GM12878 (cell line): Measurements from ENCODE around the gene CPD. TPM values are rescaled to one million over a fixed set of nuclear protein-coding genes. Genes with fewer than 3 reads are reported as not detected.

Experiments used
- ATAC-seq: fragments of 200-7000 bp; cut with Tn5 transposase; 3 replicates; pipeline ENCODE4 v1.9.1; 2020; ENCODE audit warnings: mild to moderate bottlenecking, moderate library complexity
- BruUV-seq: library from RNA; stranded (reverse); fragments of 400-500 nt; replicated peaks from 2 replicates; lab custom pipeline; 2021; lab: Mats Ljungman, UMichigan
- CTCF ChIA-PET: fragments of 300-600 bp; sonication (Branson Sonifier 250); formaldehyde crosslinking; extraction: SDS; loops from one replicate; lab custom pipeline; 2021; ENCODE audit warnings: inconsistent platforms; lab: Yijun Ruan, JAX
- POLR2A ChIA-PET: fragments of 350-600 bp; formaldehyde crosslinking; extraction: SDS; loops from one replicate; lab custom pipeline; 2021; ENCODE audit warnings: inconsistent platforms; lab: Charles Lee
- RAD21 ChIA-PET: fragments of 300-600 bp; sonication (Branson Sonifier 250); formaldehyde crosslinking; loops from one replicate; lab custom pipeline; 2023; ENCODE audit warnings: antibody characterized with exemption; ENCODE audit not compliant: unreplicated experiment; lab: Charles Lee
- SMC1A ChIA-PET: fragments of 300-600 bp; sonication (Branson Sonifier 250); formaldehyde crosslinking; loops from one replicate; lab custom pipeline; 2023; ENCODE audit not compliant: unreplicated experiment, uncharacterized antibody; lab: Charles Lee
- DNase-seq: peaks from one replicate; pipeline ENCODE4 v3.0.0-alpha.2; 2011; ENCODE audit warnings: low read depth, low spot score
- FAIRE-seq: peaks from 3 replicates; lab custom pipeline; 2011; peaks lifted over from hg19 to GRCh38; lab: Jason Lieb, UNC
- H2AFZ ChIP-seq: 2 replicates; pipeline ENCODE4 v1.6.0; 2011; ENCODE audit warnings: low read depth, low read length, control low read depth; ENCODE audit not compliant: control insufficient read depth
- H3K27ac ChIP-seq: 2 replicates; pipeline ENCODE4 v1.5.1; 2011; ENCODE audit warnings: control low read depth; ENCODE audit not compliant: control insufficient read depth, insufficient read depth
- H3K27me3 ChIP-seq, 2 experiments: replicated peaks in 1 of 2; 2 replicates each; pipeline versions ENCODE4 v1.6.0 to v1.6.1; 2011; ENCODE audit warnings: low read length in 1 of 2; ENCODE audit not compliant: control insufficient read depth in 2 of 2, insufficient read depth in 2 of 2
- H3K36me3 ChIP-seq, 2 experiments: 2 replicates each; pipeline ENCODE4 v1.5.1; 2011; ENCODE audit warnings: low read length in 1 of 2; ENCODE audit not compliant: control insufficient read depth in 2 of 2, insufficient read depth in 2 of 2
- H3K4me1 ChIP-seq: 2 replicates; pipeline ENCODE4 v1.6.1; 2011; ENCODE audit warnings: mild to moderate bottlenecking, low read length, moderate library complexity, mixed read lengths; ENCODE audit not compliant: control insufficient read depth, insufficient read depth
- H3K4me2 ChIP-seq: 2 replicates; pipeline ENCODE4 v1.6.0; 2011; ENCODE audit warnings: control low read depth; ENCODE audit not compliant: control insufficient read depth, insufficient read depth
- H3K4me3 ChIP-seq: fragments of 200-600 bp; sonication (generic); 2 replicates; pipeline ENCODE4 v1.5.1; 2016
- H3K79me2 ChIP-seq: 2 replicates; pipeline ENCODE4 v1.6.0; 2011; ENCODE audit warnings: low read length; ENCODE audit not compliant: control insufficient read depth, insufficient read depth
- H3K9ac ChIP-seq: 2 replicates; pipeline ENCODE4 v1.8.0; 2011; ENCODE audit warnings: low read length, control low read depth, mixed read lengths; ENCODE audit not compliant: control insufficient read depth, insufficient read depth
- H3K9me3 ChIP-seq: replicated peaks from 3 replicates; pipeline ENCODE4 v1.5.1; 2011; ENCODE audit warnings: mild to moderate bottlenecking, low read length; ENCODE audit not compliant: control insufficient read depth, insufficient read depth
- H4K20me1 ChIP-seq: 2 replicates; pipeline ENCODE4 v1.6.0; 2011; ENCODE audit not compliant: control insufficient read depth, insufficient read depth
- BHLHE40 ChIP-seq, 2 experiments: fragments of 450-650 bp in 1 of 2; IDR thresholded peaks; 2 replicates each; pipeline ENCODE4 v1.6.1; 2011 to 2017; ENCODE audit warnings: low read depth in 2 of 2, borderline replicate concordance in 1 of 2, improper control_type of control experiment in 1 of 2, low read length in 1 of 2, mild to moderate bottlenecking in 1 of 2
- BRCA1 ChIP-seq: IDR thresholded peaks from 2 replicates; pipeline ENCODE4 v1.6.1; 2011; ENCODE audit warnings: low read depth, low read length, improper control_type of control experiment
- DPF2 ChIP-seq: fragments of 450-650 bp; IDR thresholded peaks from 2 replicates; pipeline ENCODE4 v1.6.1; 2017; ENCODE audit warnings: mild to moderate bottlenecking
- HDGF ChIP-seq: fragments of 450-650 bp; IDR thresholded peaks from 2 replicates; pipeline ENCODE4 v1.6.1; 2016; ENCODE audit warnings: antibody characterized with exemption
- IRF4 ChIP-seq: IDR thresholded peaks from 2 replicates; pipeline ENCODE4 v1.6.1; 2011; ENCODE audit warnings: low read depth, low read length
- MAX ChIP-seq: IDR thresholded peaks from 2 replicates; pipeline ENCODE4 v1.6.1; 2012; ENCODE audit warnings: low read depth, low read length, improper control_type of control experiment
- MEF2A ChIP-seq: IDR thresholded peaks from 2 replicates; pipeline ENCODE4 v1.6.1; 2011; ENCODE audit warnings: low read depth, mild to moderate bottlenecking, low read length, moderate library complexity; ENCODE audit not compliant: insufficient read depth
- MLLT1 ChIP-seq: fragments of 450-650 bp; IDR thresholded peaks from 2 replicates; pipeline ENCODE4 v1.6.1; 2016; ENCODE audit warnings: mild to moderate bottlenecking
- RB1 ChIP-seq: fragments of 450-650 bp; formaldehyde crosslinking; IDR thresholded peaks from 2 replicates; pipeline ENCODE4 v1.6.1; 2017; ENCODE audit warnings: mild to moderate bottlenecking, borderline replicate concordance
- SREBF2 ChIP-seq: IDR thresholded peaks from 2 replicates; pipeline ENCODE4 v1.6.1; 2012; ENCODE audit warnings: mild to moderate bottlenecking, low read length
- TCF3 ChIP-seq: IDR thresholded peaks from 2 replicates; pipeline ENCODE4 v1.6.1; 2012; ENCODE audit warnings: low read depth, mild to moderate bottlenecking, low read length, borderline replicate concordance; ENCODE audit not compliant: insufficient read depth
- ZBED1 ChIP-seq: IDR thresholded peaks from 2 replicates; pipeline ENCODE4 v1.6.1; 2016; ENCODE audit warnings: borderline replicate concordance
- WGBS: methylation state at CpG from one replicate; pipeline ENCODE4 v1.1.6; 2016; ENCODE audit warnings: low lambda C conversion rate; ENCODE audit not compliant: insufficient replicate concordance, insufficient coverage; ENCODE audit errors: missing lambda C conversion rate; 5-methylcytosine and 5-hydroxymethylcytosine counted together
- in situ Hi-C: fragments of 300-500 bp; cut with MboI; formaldehyde crosslinking; loops from 9 replicates; pipeline ENCODE4 v1.14.3; 2018; ENCODE audit warnings: mixed read lengths
- intact Hi-C: fragments of 100-400 bp; cut with micrococcal nuclease; formaldehyde crosslinking; loops from one replicate; pipeline ENCODE4 v1.14.2; 2022; ENCODE audit not compliant: unreplicated experiment
- polyA plus RNA-seq, 11 experiments: library from polyadenylated mRNA; depleted of rRNA in 4 of 11; unstranded in 6 of 11; stranded (reverse) in 5 of 11; fragments of >200 nt; fragmentation: Nextera tagmentation in 4 of 11; fragmentation: Illumina TruSeq in 1 of 11; extraction: Ambion mirVana in 4 of 11; extraction: Trizol in 1 of 11; gene quantifications; 1 replicate in 1 of 11; 2 replicates in 10 of 11; pipeline versions ENCODE4 v1.2.1 to v1.2.3, GENCODE V29; 2011 to 2016; ENCODE audit warnings: inconsistent platforms in 2 of 11, missing spikeins in 2 of 11, low read depth in 1 of 11
- total RNA-seq, 4 experiments: library from RNA; depleted of rRNA in 3 of 4; stranded (reverse); fragments of >200 nt in 3 of 4; fragmentation: Illumina TruSeq in 1 of 4; extraction: Trizol in 1 of 4; gene quantifications; 2 replicates each; pipeline versions ENCODE4 v1.2.1 to v1.2.3, GENCODE V29; 2013 to 2021

Gene CPD
- total and polyA plus RNA-seq, 10 of the 15 experiments (the other 5 are each of a cell fraction or from before 2014, with no cell fraction given): 3.5 to 24.2 (median 15.7) TPM

GRCh38 chr17:30427611-30428010, 48.9 kb downstream of the CPD start:
- intact Hi-C loops: no loop called here
- in situ Hi-C loops: no loop called here
- no peak for TF ChIP-seq BHLHE40 (IDR thresholded peaks at IDR 0.05; ENCODE audit: borderline replicate concordance in 1 of 2, low read depth in 2 of 2, low read length in 1 of 2)
- TF ChIP-seq RB1: no peak
- no peak for TF ChIP-seq MAX
- no peak for TF ChIP-seq BRCA1
- no peak overlapping the region for H2AFZ ChIP-seq
- no peak overlapping the region for H3K27ac ChIP-seq
- H3K79me2 ChIP-seq: no peaks in the 10 kb centered on the region
- no peak for DNase-seq
- H3K27me3 ChIP-seq: no peaks in the 10 kb centered on the region
- H3K4me2 ChIP-seq: no peak overlapping the region
- ChIA-PET RAD21 (no interaction called here), SMC1A (interaction anchor here (1.2 kb wide), 1 partner anchor 41 kb away, joined by 3 read pairs; no protein-coding TSS in a partner anchor), POLR2A (no interaction called here), CTCF (no interaction called here)
- BruUV-seq: no TSS peak
- WGBS: 93% methylated on average over 1 of the region's 1 CpG
- H3K4me1 ChIP-seq: no peaks in the 10 kb centered on the region
- H3K9ac ChIP-seq: no peak overlapping the region
- H3K9me3 ChIP-seq: no peaks in the 10 kb centered on the region
- H3K4me3 ChIP-seq: no peak overlapping the region
- FAIRE-seq: no peak
- ATAC-seq: no peak
- H3K36me3 ChIP-seq: no peaks in the 10 kb centered on the region; a peak in 1 of 4 replicates
- H4K20me1 ChIP-seq: no peaks in the 10 kb centered on the region

GRCh38 chr17:30429155-30429554, 50.4 kb downstream of the CPD start:
- Histone ChIP-seq H3K27ac (no peak overlapping the region), H3K36me3 (no peaks in the 10 kb centered on the region), H3K9me3 (no peaks in the 10 kb centered on the region), H3K4me2 (no peak overlapping the region), H3K9ac (no peak overlapping the region), H3K4me1 (no peaks in the 10 kb centered on the region), H4K20me1 (no peaks in the 10 kb centered on the region), H2AFZ (no peak overlapping the region), H3K4me3 (no peak overlapping the region), H3K27me3 (no peaks in the 10 kb centered on the region), H3K79me2 (no peaks in the 10 kb centered on the region)
- no peak for DNase-seq
- RAD21 ChIA-PET: no interaction called here
- intact Hi-C loops: no loop called here
- CTCF ChIA-PET: no interaction called here
- POLR2A ChIA-PET: interaction anchor here (0.6 kb wide), 1 partner anchor 1069 kb away, joined by 3 read pairs; no protein-coding TSS in a partner anchor
- in situ Hi-C loops: no loop called here
- ATAC-seq: no peak
- SMC1A ChIA-PET: interaction anchor here (1.0 kb wide), 1 partner anchor 173 kb away, joined by 3 read pairs; no protein-coding TSS in a partner anchor
- BruUV-seq: no TSS peak
- no peak for FAIRE-seq
- 91% methylated on average over 1 of the region's 1 CpG for WGBS
- TF ChIP-seq IRF4: no peak
- no peak for TF ChIP-seq MEF2A
- no peak for TF ChIP-seq MLLT1
- TF ChIP-seq DPF2: no peak
- TF ChIP-seq ZBED1: no peak
- TF ChIP-seq TCF3: no peak
- TF ChIP-seq RB1: no peak
- TF ChIP-seq HDGF: no peak
- no peak for TF ChIP-seq SREBF2
